K562 treated with DMSO at 1 percent for 4 hours (cell line): ENCODE measurements around the gene GDI1. TPM values are rescaled to one million over a fixed set of nuclear protein-coding genes. Genes with fewer than 3 reads are reported as not detected.

Experiments
- total RNA-seq: library from RNA; unstranded; fragments of 300-600 nt; gene quantifications from 2 replicates; pipeline ENCODE4 v1.2.3, GENCODE V29; 2022; ENCODE audit not compliant: insufficient read depth

Gene GDI1
- 99.3 and 105 TPM in 2 replicates for total RNA-seq

DNA sequence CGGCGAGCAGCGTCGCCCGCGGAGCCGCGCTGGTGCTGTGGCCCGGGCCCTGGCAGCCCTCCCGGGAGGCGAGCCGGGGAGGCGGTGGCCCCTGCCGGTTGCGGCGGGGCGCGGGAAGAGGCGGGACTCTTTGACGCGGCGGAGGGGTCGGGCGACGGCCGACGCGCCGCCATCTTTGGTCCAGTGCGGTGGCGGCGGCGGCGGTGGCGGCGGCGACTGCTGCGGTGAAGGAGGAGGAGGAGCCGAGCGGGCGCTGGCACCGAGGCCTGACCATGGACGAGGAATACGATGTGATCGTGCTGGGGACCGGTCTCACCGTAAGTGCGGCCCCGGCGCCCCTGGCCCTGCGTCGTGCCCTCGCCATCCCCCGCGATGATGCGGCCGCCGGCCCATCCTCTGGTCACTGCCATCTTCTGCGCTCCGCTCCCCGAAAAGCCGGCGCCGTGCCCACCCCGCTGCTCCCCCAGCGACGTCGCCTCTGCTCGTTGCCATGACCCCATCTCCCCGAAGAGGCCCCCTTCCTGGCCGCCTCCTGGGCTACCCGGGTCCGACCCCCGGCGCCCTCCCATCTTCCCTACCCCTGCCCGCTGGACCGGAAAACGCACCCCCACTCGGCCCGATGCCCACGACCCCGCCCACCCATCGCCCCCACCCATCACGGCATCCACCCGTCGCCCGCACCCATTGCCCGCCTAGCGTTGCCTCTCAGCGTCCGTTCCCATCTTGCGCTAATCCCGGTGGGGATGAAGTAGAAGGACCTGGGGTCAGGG is at the start of gene GDI1:
GDI1 (plus strand) TSS at position 172 of the 770 bp plus-strand sequence; CDS start at position 273, 101 bp downstream.

DNA sequence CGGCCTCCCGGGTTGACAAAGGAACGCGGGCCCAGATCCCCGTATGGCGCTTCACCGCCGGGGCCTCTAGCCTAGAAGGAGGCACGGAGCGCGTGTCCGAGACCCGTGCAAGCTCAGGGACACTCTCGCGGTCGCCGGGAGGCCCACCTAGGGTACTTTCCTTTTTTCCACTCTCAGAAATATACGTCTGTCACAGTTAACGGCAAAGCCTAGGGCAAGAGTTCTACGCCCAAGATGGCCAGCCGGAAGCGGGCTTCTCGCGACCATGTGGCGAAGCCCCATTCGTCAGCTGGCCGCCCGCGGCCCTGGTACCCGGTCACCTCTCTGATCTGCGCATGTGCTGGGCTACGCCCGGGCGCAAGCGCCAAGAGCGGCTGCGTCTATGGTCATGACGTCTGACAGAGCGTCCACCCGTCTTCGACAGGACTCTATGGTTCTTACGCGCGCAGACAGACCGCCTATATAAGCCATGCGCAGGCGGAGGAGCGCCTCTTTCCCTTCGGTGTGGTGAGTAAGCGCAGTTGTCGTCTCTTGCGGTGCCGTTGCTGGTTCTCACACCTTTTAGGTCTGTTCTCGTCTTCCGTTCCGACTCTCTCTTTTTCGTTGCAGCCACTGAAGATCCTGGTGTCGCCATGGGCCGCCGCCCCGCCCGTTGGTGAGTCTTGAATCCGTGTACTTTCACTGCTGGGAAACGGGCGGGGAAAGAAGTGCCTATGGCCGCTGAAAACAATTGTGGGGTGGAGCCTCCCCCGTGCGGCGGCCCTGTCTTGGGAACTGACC is 38.9 kb upstream of the GDI1 start, which contains the start of gene RPL10:
RPL10 (plus strand) TSS at position 490 of the 780 bp plus-strand sequence; CDS start at position 633, 143 bp downstream.

GRCh38 chrX:154409222-154409871 is 27.6 kb upstream of the GDI1 start, which contains the start of gene DNASE1L1:
Gene DNASE1L1, minus strand, starts transcription at chrX:154409254. Its CDS starts 3,686 bp downstream, at chrX:154405568.

GRCh38 chrX:154428176-154429171 is 8.5 kb upstream of the GDI1 start, which contains the start of gene ATP6AP1:
Gene ATP6AP1, plus strand, starts transcription at chrX:154428677. Its CDS starts 16 bp downstream, at chrX:154428693.

DNA sequence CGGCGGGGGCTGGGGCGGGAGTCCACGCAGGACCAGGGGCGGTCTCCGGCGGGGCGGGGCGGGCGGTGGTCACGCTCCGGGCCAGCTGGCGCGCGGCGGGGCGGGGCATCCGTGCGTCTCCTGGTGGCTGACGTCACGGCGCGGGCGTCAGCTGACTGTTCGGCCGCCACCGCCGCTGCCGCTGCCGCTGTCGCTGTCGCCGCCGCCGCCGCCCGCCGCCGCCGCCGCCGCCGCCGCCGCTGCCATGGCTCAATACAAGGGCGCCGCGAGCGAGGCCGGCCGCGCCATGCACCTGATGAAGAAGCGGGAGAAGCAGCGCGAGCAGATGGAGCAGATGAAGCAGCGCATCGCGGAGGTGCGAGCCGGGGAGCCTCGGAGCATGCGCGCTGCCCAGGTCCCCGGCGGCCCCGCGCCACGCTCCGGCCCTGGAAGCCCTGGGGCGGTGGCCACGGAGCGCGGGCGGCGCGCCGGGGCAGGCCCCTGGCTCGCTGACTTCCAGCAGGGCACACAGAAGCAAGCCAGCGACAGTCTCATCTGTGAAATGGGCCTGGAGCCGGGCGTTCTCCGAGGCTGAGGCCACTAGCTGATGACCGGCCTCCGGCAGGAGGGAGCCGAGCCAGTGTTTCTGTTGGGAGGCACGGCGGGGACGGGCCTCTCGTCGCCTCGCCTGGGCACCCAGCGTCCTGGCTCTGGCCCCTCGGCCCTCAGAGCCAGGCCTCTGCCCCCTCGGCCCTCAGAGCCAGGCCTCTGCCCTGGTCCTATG is 7.2 kb downstream of the GDI1 start, which contains the start of gene FAM50A:
FAM50A (plus strand) TSS at position 150 of the 763 bp plus-strand sequence; CDS start at position 245, 95 bp downstream.

DNA sequence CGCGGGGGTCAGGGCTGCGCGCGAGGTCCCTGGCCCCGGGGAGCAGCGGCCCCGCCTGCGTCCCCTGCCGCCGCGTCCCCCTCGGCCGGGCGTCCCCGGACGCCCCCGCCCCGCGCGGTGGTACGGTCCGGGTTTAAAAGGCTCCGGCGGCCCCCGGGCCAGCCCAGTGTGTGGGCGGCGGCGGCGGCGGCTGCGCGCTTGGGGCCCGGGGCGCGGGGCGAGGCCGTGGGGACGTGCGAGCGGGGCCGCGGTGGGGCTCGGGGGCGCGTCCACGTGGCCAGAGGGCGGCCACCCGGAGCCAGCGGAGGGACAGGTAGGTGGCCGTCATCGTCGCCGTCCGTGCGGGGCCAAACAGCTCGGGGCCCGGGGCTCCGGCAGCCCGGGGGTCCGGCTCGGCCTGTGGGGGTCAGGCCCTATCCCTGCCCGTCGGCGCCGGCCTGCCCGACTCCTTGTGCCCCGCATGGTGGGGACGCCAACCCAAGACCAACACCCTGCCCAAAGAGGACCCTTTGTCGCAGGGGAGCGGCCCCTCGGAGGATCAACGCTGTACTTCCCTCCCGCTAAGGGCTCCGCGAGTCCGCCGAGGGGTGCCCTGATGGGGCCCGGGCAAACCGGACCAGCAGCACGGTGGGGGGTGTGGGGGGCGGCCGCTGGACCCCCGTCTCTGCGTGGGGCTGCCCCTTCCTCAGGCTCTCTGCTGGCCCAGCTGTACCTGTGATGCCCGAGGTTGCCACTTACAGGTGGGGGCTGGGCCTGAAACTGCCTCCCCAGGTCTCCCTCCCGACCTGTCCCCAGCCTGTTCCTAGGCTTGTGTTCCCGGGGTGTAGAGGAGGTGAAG is 21.4 kb downstream of the GDI1 start, which contains the start of gene PLXNA3:
PLXNA3 (plus strand) TSS at position 166 of the 838 bp plus-strand sequence. CDS start 1,903 bp downstream, outside the sequence.

GRCh38 chrX:154478728-154479622 is 42.0 kb downstream of the GDI1 start, which contains the start of gene LAGE3:
Gene LAGE3, minus strand, starts transcription at chrX:154479281. Its CDS starts 366 bp downstream, at chrX:154478915.

DNA sequence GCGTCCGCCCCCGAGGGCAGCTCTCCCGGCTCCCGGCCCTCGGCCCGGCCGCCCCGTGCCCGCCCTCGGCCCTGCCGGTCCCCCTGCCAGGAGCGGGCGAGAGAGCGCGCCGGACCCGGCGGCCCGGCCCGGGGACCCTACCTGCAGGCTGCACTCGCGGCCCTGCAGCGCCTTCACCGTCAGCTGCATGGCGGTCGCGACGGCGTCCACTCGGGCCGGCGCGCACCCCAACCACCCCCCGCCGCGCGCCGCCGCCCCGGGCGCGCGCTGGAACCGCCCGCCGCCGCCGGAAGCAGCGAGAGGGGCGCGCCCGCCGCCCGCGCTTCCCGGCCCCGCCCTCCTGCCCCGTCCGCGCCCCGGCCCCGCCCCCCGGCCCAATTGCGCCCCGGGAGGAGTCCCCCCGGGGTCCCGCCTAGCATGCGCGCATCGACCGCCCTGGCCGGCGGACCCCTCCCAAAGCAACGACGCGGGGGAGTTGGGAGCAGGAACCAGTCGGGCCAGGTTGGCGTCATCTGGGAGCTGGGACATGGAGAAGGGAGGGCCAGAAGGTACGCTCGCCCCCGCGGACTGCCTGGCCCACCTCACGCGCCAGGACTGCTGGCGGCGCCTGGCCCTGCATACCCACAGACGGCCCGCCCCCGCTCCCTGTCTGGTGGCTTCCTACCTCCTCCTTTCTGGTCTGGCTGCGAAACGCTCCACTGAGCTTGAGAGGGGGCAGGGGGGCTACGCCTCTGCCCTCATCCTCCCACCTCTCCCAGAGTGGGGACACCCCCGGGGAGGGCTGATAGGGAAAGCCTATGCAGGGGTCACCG is 49.6 kb downstream of the GDI1 start, which contains the start of gene UBL4A:
UBL4A (minus strand) TSS at position 220 of the 812 bp plus-strand sequence; CDS start at position 189, 31 bp downstream.

DNA sequence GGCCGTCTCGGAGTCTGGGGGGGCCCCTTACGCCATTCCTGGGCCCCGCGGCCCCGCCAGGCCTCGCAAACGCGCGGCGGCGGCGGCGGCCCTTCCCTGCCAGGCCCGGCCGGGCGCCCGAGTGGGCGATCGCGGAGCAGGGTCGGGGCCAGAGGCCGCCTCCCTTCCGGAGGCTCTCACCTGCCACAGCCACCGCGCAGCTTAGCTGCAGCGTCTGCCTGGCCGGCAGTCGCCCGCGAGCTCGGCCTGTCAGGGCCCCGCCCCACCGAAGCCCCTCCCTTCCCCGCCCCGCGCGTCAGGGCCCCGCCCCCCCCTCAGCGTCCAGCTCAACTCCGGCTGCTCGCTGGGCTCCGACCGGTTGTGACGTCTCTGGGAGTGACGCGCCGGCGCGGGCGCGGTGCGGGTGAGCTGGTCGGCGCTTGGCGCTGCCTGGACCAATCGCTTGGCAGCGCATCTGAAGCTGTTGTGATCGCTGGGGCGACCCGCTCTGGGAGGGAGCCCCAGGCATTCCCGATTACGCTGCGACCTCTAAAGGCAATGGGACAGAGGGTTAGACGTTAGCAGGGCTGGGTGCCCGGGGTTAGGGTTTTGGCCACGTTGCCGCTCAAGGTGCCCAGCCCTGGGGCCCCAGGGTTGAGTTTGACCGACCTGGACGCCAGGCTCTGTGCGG is 53.6 kb downstream of the GDI1 start, which contains the start of gene SLC10A3:
SLC10A3 (minus strand) TSS at position 216 of the 670 bp plus-strand sequence. CDS start 1,689 bp downstream, outside the sequence.

Other genes starting within 250 kb of the GDI1 start
- not detected in 2 replicates for gene OPN1MW2, start 217.4 kb upstream of the GDI1 start, total RNA-seq
- not detected in 2 replicates for gene OPN1MW3, start 179.6 kb upstream of the GDI1 start, total RNA-seq
- not detected in 2 replicates for gene TEX28, start 142.0 kb upstream of the GDI1 start, total RNA-seq
- 1.2 and 2.2 TPM in 2 replicates for gene TKTL1, start 141.4 kb upstream of the GDI1 start, total RNA-seq
- 626 and 661 TPM in 2 replicates for gene FLNA, start 62.5 kb upstream of the GDI1 start, total RNA-seq
- gene EMD, start 57.9 kb upstream of the GDI1 start, total RNA-seq, result 102 and 119 TPM in 2 replicates
- gene RPL10, start 38.8 kb upstream of the GDI1 start, total RNA-seq, result 14,280 and 14,407 TPM in 2 replicates
- gene DNASE1L1, start 27.9 kb upstream of the GDI1 start, total RNA-seq, result 18.1 and 21.6 TPM in 2 replicates
- 35.2 and 47.4 TPM in 2 replicates for gene TAFAZZIN, start 25.6 kb upstream of the GDI1 start, total RNA-seq
- gene ATP6AP1, start 8.5 kb upstream of the GDI1 start, total RNA-seq, result 230 and 231 TPM in 2 replicates
- 149 and 188 TPM in 2 replicates for gene FAM50A, start 7.0 kb downstream of the GDI1 start, total RNA-seq
- gene PLXNA3, start 21.1 kb downstream of the GDI1 start, total RNA-seq, result 7.5 and 12.5 TPM in 2 replicates
- gene LAGE3, start 42.1 kb downstream of the GDI1 start, total RNA-seq, result 170 and 180 TPM in 2 replicates
- 69.7 and 80.5 TPM in 2 replicates for gene UBL4A, start 49.5 kb downstream of the GDI1 start, total RNA-seq
- gene SLC10A3, start 53.5 kb downstream of the GDI1 start, total RNA-seq, result 47.8 and 56.8 TPM in 2 replicates
- gene FAM3A, start 79.1 kb downstream of the GDI1 start, total RNA-seq, result 84.1 and 87.0 TPM in 2 replicates
- gene G6PD, start 109.7 kb downstream of the GDI1 start, total RNA-seq, result 233 and 273 TPM in 2 replicates
- gene IKBKG, start 110.5 kb downstream of the GDI1 start, total RNA-seq, result 38.5 and 40.3 TPM in 2 replicates
- gene CTAG1A, start 148.0 kb downstream of the GDI1 start, total RNA-seq, result not detected in 2 replicates
- gene CTAG1B, start 182.1 kb downstream of the GDI1 start, total RNA-seq, result not detected in 2 replicates
- gene CTAG2, start 216.4 kb downstream of the GDI1 start, total RNA-seq, result 30.2 and 37.9 TPM in 2 replicates